Smooth muscle cell (in vitro differentiated cells): ENCODE measurements around the gene BST1. TPM values are rescaled to one million over a fixed set of nuclear protein-coding genes. Genes with fewer than 3 reads are reported as not detected.

Experiments
- DNase-seq: peaks from one replicate; lab custom pipeline; 2025; ENCODE audit not compliant: unreplicated experiment; lab: John Stamatoyannopoulos, UW
- H2AFZ ChIP-seq: fragments of 200-600 bp; sonication (generic); 2 replicates; pipeline ENCODE4 v1.6.0; 2016; ENCODE audit warnings: antibody characterized with exemption, low read depth, mild to moderate bottlenecking
- H3F3A ChIP-seq: fragments of 200-600 bp; sonication (generic); 2 replicates; pipeline ENCODE4 v1.6.0; 2017; ENCODE audit warnings: antibody characterized with exemption, low read depth
- H3K27ac ChIP-seq: fragments of 200-600 bp; sonication (generic); 2 replicates; pipeline ENCODE4 v1.5.1; 2016; ENCODE audit warnings: low read depth, mild to moderate bottlenecking
- H3K27me3 ChIP-seq: fragments of 200-600 bp; sonication (generic); 2 replicates; pipeline ENCODE4 v1.6.1; 2016; ENCODE audit warnings: low read depth, mild to moderate bottlenecking
- H3K36me3 ChIP-seq: fragments of 200-600 bp; sonication (generic); 2 replicates; pipeline ENCODE4 v1.5.1; 2016; ENCODE audit warnings: low read depth
- H3K4me1 ChIP-seq: fragments of 200-600 bp; sonication (generic); 2 replicates; pipeline ENCODE4 v1.5.1; 2016; ENCODE audit warnings: low read depth
- H3K4me2 ChIP-seq: fragments of 200-600 bp; sonication (generic); 2 replicates; pipeline ENCODE4 v1.6.0; 2016; ENCODE audit warnings: mild to moderate bottlenecking
- H3K4me3 ChIP-seq: fragments of 200-600 bp; sonication (generic); 2 replicates; pipeline ENCODE4 v1.5.1; 2016; ENCODE audit warnings: mild to moderate bottlenecking
- H3K79me2 ChIP-seq: fragments of 200-600 bp; sonication (generic); 2 replicates; pipeline ENCODE4 v1.6.0; 2016; ENCODE audit warnings: low read depth, mild to moderate bottlenecking
- H3K9ac ChIP-seq: fragments of 200-600 bp; sonication (generic); 2 replicates; pipeline ENCODE4 v1.6.0; 2016; ENCODE audit warnings: low read depth
- H3K9me3 ChIP-seq: fragments of 200-600 bp; sonication (generic); replicated peaks from 2 replicates; pipeline ENCODE4 v1.5.1; 2016; ENCODE audit warnings: low read depth
- H4K20me1 ChIP-seq: fragments of 200-600 bp; sonication (generic); 2 replicates; pipeline ENCODE4 v1.6.0; 2016; ENCODE audit warnings: low read depth
- CTCF ChIP-seq: fragments of 200-600 bp; sonication (generic); IDR thresholded peaks from 2 replicates; pipeline ENCODE4 v1.5.1; 2017; ENCODE audit warnings: borderline replicate concordance, mild to moderate bottlenecking, antibody characterized with exemption; ENCODE audit not compliant: insufficient read depth, poor library complexity, severe bottlenecking
- WGBS: methylation state at CpG from one replicate; pipeline ENCODE4 v1.1.7; 2016; ENCODE audit warnings: low lambda C conversion rate; 5-methylcytosine and 5-hydroxymethylcytosine counted together
- polyA plus RNA-seq: library from polyadenylated mRNA; unstranded; fragments of >200 nt; fragmentation: Nextera tagmentation; extraction: Ambion mirVana; gene quantifications from 2 replicates; pipeline ENCODE4 v1.2.1, GENCODE V29; 2016
- total RNA-seq: library from RNA; depleted of rRNA; stranded (reverse); fragments of >200 nt; gene quantifications from 2 replicates; pipeline ENCODE4 v1.2.3, GENCODE V29; 2014

The BST1 gene
- total and polyA plus RNA-seq, 2 experiments from 2014 or later, result 5.2 TPM

- no peak overlapping the region for H3K27ac ChIP-seq
- H3K9ac ChIP-seq, result no peak overlapping the region
- no peak overlapping the region for H3K4me3 ChIP-seq
- no peaks in the 10 kb centered on the region for H3K9me3 ChIP-seq
- peaks cover 77% of the 10 kb centered on the region for H3K79me2 ChIP-seq
- no peak for TF ChIP-seq CTCF
- no peak overlapping the region for H2AFZ ChIP-seq
- H4K20me1 ChIP-seq, result no peaks in the 10 kb centered on the region
- peaks cover 5% of the 10 kb centered on the region for H3F3A ChIP-seq
- H3K27me3 ChIP-seq, result no peaks in the 10 kb centered on the region
- H3K4me1 ChIP-seq, result peaks cover 3% of the 10 kb centered on the region
- H3K4me2 ChIP-seq, result no peak overlapping the region
- 94% methylated on average over 1 of the region's 1 CpG for WGBS
- no peaks in the 10 kb centered on the region for H3K36me3 ChIP-seq
- no peak for DNase-seq
These were observed 29.5 kb upstream of the BST1 start for GRCh38 chr4:15673337-15673736.

GRCh38 chr4:15674046-15674445 is 28.8 kb upstream of the BST1 start:
- Histone ChIP-seq H4K20me1 (no peaks in the 10 kb centered on the region), H3K79me2 (peaks cover 77% of the 10 kb centered on the region), H3K4me3 (no peak overlapping the region), H3K4me1 (peaks cover 9% of the 10 kb centered on the region), H3K27me3 (no peaks in the 10 kb centered on the region), H2AFZ (no peak overlapping the region), H3K9me3 (no peaks in the 10 kb centered on the region), H3K36me3 (no peaks in the 10 kb centered on the region), H3F3A (peaks cover under 1% of the 10 kb centered on the region), H3K9ac (no peak overlapping the region), H3K4me2 (no peak overlapping the region), H3K27ac (no peak overlapping the region)
- WGBS, result 93% methylated on average over 2 of the region's 2 CpGs
- no peak for DNase-seq
- TF ChIP-seq CTCF, result no peak

- WGBS, result 96% methylated on average over 4 of the region's 4 CpGs
These were observed 27.9 kb upstream of the BST1 start for GRCh38 chr4:15674926-15675325.

More at GRCh38 chr4:15674926-15675325, 27.9 kb upstream of the BST1 start:
- no peak overlapping the region for H3K4me2 ChIP-seq
- no peak for DNase-seq
- H3K36me3 ChIP-seq, result no peaks in the 10 kb centered on the region
- H3K9ac ChIP-seq, result no peak overlapping the region
- no peak for TF ChIP-seq CTCF
- H2AFZ ChIP-seq, result no peak overlapping the region
- H3K79me2 ChIP-seq, result peaks cover 78% of the 10 kb centered on the region
- no peak overlapping the region for H3K4me3 ChIP-seq
- H3F3A ChIP-seq, result no peaks in the 10 kb centered on the region
- no peaks in the 10 kb centered on the region for H3K9me3 ChIP-seq
- peaks cover 17% of the 10 kb centered on the region for H3K4me1 ChIP-seq
- no peaks in the 10 kb centered on the region for H3K27me3 ChIP-seq
- H3K27ac ChIP-seq, result no peak overlapping the region
- H4K20me1 ChIP-seq, result no peaks in the 10 kb centered on the region
